ENCODE data around the gene CXCL16.

GRCh38 chr17:4710693-4711634, 28.8 kb downstream of the CXCL16 start:
- TF ChIP-seq CTCF (IDR thresholded peaks at IDR 0.05) (no peak), POLR2A (IDR thresholded peaks at IDR 0.05) (no peak)
